ENCODE results near the gene IFNLR1.
A peak's percentile ranks its signal among the peaks of the same experiment; 100 is the strongest.

IFNLR1 gene

GRCh38 chr1:24205345-24206082 lies 18.4 kb upstream of the IFNLR1 start:
- DNase-seq (ENCODE audit: low spot score): no peak

- DNase-seq (ENCODE audit: low spot score): no peak
Measured at GRCh38 chr1:24204116-24204515, 17.0 kb upstream of the IFNLR1 start.

GRCh38 chr1:24203404-24203803 lies 16.3 kb upstream of the IFNLR1 start:
- no peak for DNase-seq (ENCODE audit: low spot score)

- no peak for DNase-seq (ENCODE audit: low spot score)
Measured at GRCh38 chr1:24202987-24203386, 15.9 kb upstream of the IFNLR1 start.

- no peak for DNase-seq (ENCODE audit: low spot score)
Measured at GRCh38 chr1:24202556-24202955, 15.5 kb upstream of the IFNLR1 start.

- peak; percentile 68 for DNase-seq (ENCODE audit: low spot score)
Measured at GRCh38 chr1:24201941-24202440, 14.9 kb upstream of the IFNLR1 start.

- DNase-seq (ENCODE audit: low spot score): peak; percentile 33
Measured at GRCh38 chr1:24199291-24199900, 12.3 kb upstream of the IFNLR1 start.

GRCh38 chr1:24198766-24199165 lies 11.7 kb upstream of the IFNLR1 start:
- no peak for DNase-seq (ENCODE audit: low spot score)

GRCh38 chr1:24195874-24196273 lies 8.8 kb upstream of the IFNLR1 start:
- DNase-seq (ENCODE audit: low spot score): no peak

- DNase-seq (ENCODE audit: low spot score): no peak
Measured at GRCh38 chr1:24195136-24195535, 8.0 kb upstream of the IFNLR1 start.

GRCh38 chr1:24193046-24193445 lies 6.0 kb upstream of the IFNLR1 start:
- DNase-seq (ENCODE audit: low spot score): no peak

- DNase-seq (ENCODE audit: low spot score): no peak
Measured at GRCh38 chr1:24191860-24192259, 4.8 kb upstream of the IFNLR1 start.

- no peak for DNase-seq (ENCODE audit: low spot score)
Measured at GRCh38 chr1:24190983-24191461, 3.9 kb upstream of the IFNLR1 start.

- no peak for DNase-seq (ENCODE audit: low spot score)
Measured at GRCh38 chr1:24189528-24189927, 2.4 kb upstream of the IFNLR1 start.

GRCh38 chr1:24186711-24186992 lies 437 bp downstream of the IFNLR1 start:
- no peak for DNase-seq (ENCODE audit: low spot score)

- DNase-seq (ENCODE audit: low spot score): no peak
Measured at GRCh38 chr1:24186031-24186710, 918 bp downstream of the IFNLR1 start.

GRCh38 chr1:24185076-24185475 lies 2.0 kb downstream of the IFNLR1 start:
- DNase-seq (ENCODE audit: low spot score): no peak

GRCh38 chr1:24182061-24182460 lies 5.0 kb downstream of the IFNLR1 start:
- DNase-seq (ENCODE audit: low spot score): no peak

GRCh38 chr1:24181619-24182018 lies 5.5 kb downstream of the IFNLR1 start:
- DNase-seq (ENCODE audit: low spot score): no peak

- DNase-seq (ENCODE audit: low spot score): no peak
Measured at GRCh38 chr1:24180676-24181075, 6.4 kb downstream of the IFNLR1 start.

- DNase-seq (ENCODE audit: low spot score): no peak
Measured at GRCh38 chr1:24179251-24179840, 7.7 kb downstream of the IFNLR1 start.

GRCh38 chr1:24178407-24178806 lies 8.7 kb downstream of the IFNLR1 start:
- DNase-seq (ENCODE audit: low spot score): no peak

- DNase-seq (ENCODE audit: low spot score): no peak
Measured at GRCh38 chr1:24177161-24177560, 9.9 kb downstream of the IFNLR1 start.
